HCT116 (cell line): ENCODE data around the gene CHMP1B. TPM values are rescaled to one million over a fixed set of nuclear protein-coding genes. Genes with fewer than 3 reads are reported as not detected.

Experiments
- ATAC-seq: fragments of 200-7000 bp; cut with Tn5 transposase; 2 replicates; pipeline ENCODE4 v1.9.1; 2020; ENCODE audit warnings: mild to moderate bottlenecking, moderate library complexity
- BruUV-seq: library from RNA; stranded (reverse); fragments of 400-500 nt; replicated peaks from 2 replicates; lab custom pipeline; 2021; lab: Mats Ljungman, UMichigan
- CTCF ChIA-PET: fragments of 300-600 bp; sonication (Branson Sonifier 250); formaldehyde crosslinking; loops from one replicate; lab custom pipeline; 2021; ENCODE audit warnings: antibody characterized with exemption; lab: Charles Lee
- POLR2A ChIA-PET: fragments of 300-600, 350-600 bp; sonication (Branson Sonifier 250); formaldehyde crosslinking; loops from one replicate; lab custom pipeline; 2021; ENCODE audit warnings: antibody characterized with exemption; lab: Charles Lee
- RAD21 ChIA-PET, 2 experiments: fragments of 300-600 bp; sonication (Branson Sonifier 250); formaldehyde crosslinking; loops; one replicate each; lab custom pipeline; 2023; ENCODE audit warnings: low total read pairs in 2 of 2; ENCODE audit not compliant: uncharacterized antibody in 2 of 2, unreplicated experiment in 2 of 2, low non-redundant PET in 1 of 2; lab: Charles Lee
- DNase-seq: peaks from one replicate; pipeline ENCODE4 v3.0.0-alpha.2; 2010; ENCODE audit warnings: low read depth, low spot score
- H2AFZ ChIP-seq: fragments of 200-600 bp; shearing (Covaris generic), sonication (generic); 2 replicates; pipeline ENCODE4 v1.6.1; 2017; ENCODE audit warnings: low read depth, mixed run types, mixed read lengths, antibody characterized with exemption, low read length; ENCODE audit not compliant: poor library complexity, severe bottlenecking
- H3K27ac ChIP-seq: 2 replicates; pipeline ENCODE4 v1.5.1; 2012; ENCODE audit warnings: low read depth, low read length
- H3K27me3 ChIP-seq: fragments of 200-600 bp; sonication (generic); 2 replicates; pipeline ENCODE4 v1.6.1; 2016; ENCODE audit warnings: mixed run types, low read length, mixed read lengths; ENCODE audit not compliant: insufficient read depth
- H3K36me3 ChIP-seq, 2 experiments: fragments of 200-500 bp in 1 of 2; fragments of 200-600 bp in 1 of 2; sonication (Bioruptor generic) in 1 of 2; sonication (generic) in 1 of 2; 2 replicates each; pipeline versions ENCODE4 v1.5.1 to v1.6.1; 2014 to 2016; ENCODE audit warnings: low read length in 2 of 2, inconsistent platforms in 1 of 2, mixed read lengths in 1 of 2, mixed run types in 1 of 2; ENCODE audit not compliant: insufficient read depth in 2 of 2, control insufficient read depth in 1 of 2
- H3K4me1 ChIP-seq, 2 experiments: fragments of 200-600 bp in 1 of 2; sonication (generic) in 1 of 2; 2 replicates each; pipeline versions ENCODE4 v1.5.1 to v1.6.1; 2012 to 2017; ENCODE audit warnings: low read length in 2 of 2, inconsistent platforms in 1 of 2, mild to moderate bottlenecking in 1 of 2, mixed read lengths in 1 of 2, mixed run types in 1 of 2, moderate library complexity in 1 of 2; ENCODE audit not compliant: insufficient read depth in 2 of 2, control insufficient read depth in 1 of 2
- H3K4me2 ChIP-seq: fragments of 200-600 bp; sonication (generic); 2 replicates; pipeline ENCODE4 v1.6.1; 2017; ENCODE audit warnings: mixed run types, low read length, mixed read lengths
- H3K4me3 ChIP-seq, 2 experiments: fragments of 200-600 bp in 1 of 2; sonication (generic) in 1 of 2; replicated peaks in 1 of 2; 2 replicates each; pipeline ENCODE4 v1.5.1; 2011 to 2016; ENCODE audit warnings: low read length in 2 of 2, control low read depth in 1 of 2, low read depth in 1 of 2, mild to moderate bottlenecking in 1 of 2, mixed read lengths in 1 of 2, mixed run types in 1 of 2
- H3K79me2 ChIP-seq: fragments of 200-600 bp; sonication (generic); 2 replicates; pipeline ENCODE4 v1.6.1; 2017; ENCODE audit warnings: mild to moderate bottlenecking, mixed run types, low read length, moderate library complexity, mixed read lengths; ENCODE audit not compliant: insufficient read depth
- H3K9ac ChIP-seq: fragments of 200-600 bp; sonication (generic); 2 replicates; pipeline ENCODE4 v1.6.1; 2016; ENCODE audit warnings: low read length, mixed read lengths
- H3K9me2 ChIP-seq: fragments of 200-600 bp; sonication (generic), shearing (Covaris generic); 2 replicates; pipeline ENCODE4 v1.6.1; 2017; ENCODE audit warnings: mixed run types, mild to moderate bottlenecking, moderate library complexity; ENCODE audit not compliant: insufficient read depth
- H3K9me3 ChIP-seq, 2 experiments: fragments of 200-500 bp in 1 of 2; fragments of 200-600 bp in 1 of 2; sonication (Bioruptor generic) in 1 of 2; sonication (generic) in 1 of 2; 2 replicates each; pipeline ENCODE4 v1.6.1; 2014 to 2017; ENCODE audit warnings: low read length in 2 of 2, mixed read lengths in 2 of 2, inconsistent platforms in 1 of 2, low read depth in 1 of 2, mild to moderate bottlenecking in 1 of 2, mixed run types in 1 of 2, moderate library complexity in 1 of 2; ENCODE audit not compliant: control insufficient read depth in 1 of 2, insufficient read depth in 1 of 2
- H4K20me1 ChIP-seq: fragments of 200-600 bp; sonication (generic), shearing (Covaris generic); 2 replicates; pipeline ENCODE4 v1.6.1; 2017; ENCODE audit warnings: mixed run types, mild to moderate bottlenecking, moderate library complexity; ENCODE audit not compliant: insufficient read depth
- CBX3 ChIP-seq: IDR thresholded peaks from 2 replicates; pipeline ENCODE4 v1.6.1; 2012; ENCODE audit warnings: low read depth
- CEBPB ChIP-seq: IDR thresholded peaks from 2 replicates; pipeline ENCODE4 v1.6.1; 2012; ENCODE audit warnings: low read depth
- EGR1 ChIP-seq: IDR thresholded peaks from 2 replicates; pipeline ENCODE4 v1.6.1; 2012; ENCODE audit warnings: low read depth
- ELF1 ChIP-seq: IDR thresholded peaks from 2 replicates; pipeline ENCODE4 v1.6.1; 2012; ENCODE audit warnings: low read depth, borderline replicate concordance
- EZH2 ChIP-seq: fragments of 200-600 bp; sonication (generic); IDR thresholded peaks from 2 replicates; pipeline ENCODE4 v1.6.1; 2017; ENCODE audit warnings: antibody characterized with exemption, mixed run types
- EZH2phosphoT487 ChIP-seq: fragments of 200-600 bp; IDR thresholded peaks from 2 replicates; pipeline ENCODE4 v1.6.1; 2018; ENCODE audit warnings: antibody characterized with exemption, borderline replicate concordance
- FOSL1 ChIP-seq: IDR thresholded peaks from 2 replicates; pipeline ENCODE4 v1.6.1; 2012; ENCODE audit warnings: low read depth
- JUND ChIP-seq: IDR thresholded peaks from 2 replicates; pipeline ENCODE4 v1.6.1; 2012
- POLR2AphosphoS5 ChIP-seq: IDR thresholded peaks from 2 replicates; pipeline ENCODE4 v1.6.1; 2011; ENCODE audit warnings: mild to moderate bottlenecking, low read depth, low read length, moderate library complexity
- RAD21 ChIP-seq: IDR thresholded peaks from 2 replicates; pipeline ENCODE4 v1.6.1; 2012; ENCODE audit warnings: low read depth, mild to moderate bottlenecking
- SIN3A ChIP-seq: IDR thresholded peaks from 2 replicates; pipeline ENCODE4 v1.6.1; 2012; ENCODE audit warnings: low read depth
- SP1 ChIP-seq: IDR thresholded peaks from 2 replicates; pipeline ENCODE4 v1.6.1; 2012; ENCODE audit warnings: low read depth
- SRF ChIP-seq: IDR thresholded peaks from 2 replicates; pipeline ENCODE4 v1.6.1; 2012; ENCODE audit warnings: low read depth
- TCF7L2 ChIP-seq: IDR thresholded peaks from 2 replicates; pipeline ENCODE4 v1.7.0; 2011; ENCODE audit warnings: borderline replicate concordance, inconsistent platforms; ENCODE audit not compliant: insufficient read depth, insufficient read length; ENCODE audit errors: extremely low read depth
- ZFX ChIP-seq: fragments of 450-650 bp; IDR thresholded peaks from 2 replicates; pipeline ENCODE4 v1.6.1; 2017
- ZNF274 ChIP-seq: fragments of 200-500 bp; sonication (Bioruptor generic); IDR thresholded peaks from 2 replicates; pipeline ENCODE4 v1.6.1; 2014; ENCODE audit warnings: mild to moderate bottlenecking, low read depth, low read length, inconsistent platforms
- intact Hi-C: fragments of 100-400 bp; cut with micrococcal nuclease; formaldehyde crosslinking; loops from 2 replicates; pipeline ENCODE4 v1.10.0; 2022
- total RNA-seq: library from RNA; stranded (reverse); gene quantifications from one replicate; pipeline ENCODE4 v1.2.1, GENCODE V29; 2021; ENCODE audit not compliant: unreplicated experiment
- TF ChIP-seq, protein P1 (sequence below): IDR thresholded peaks from 2 replicates; pipeline ENCODE4 v1.6.1; 2012; ENCODE audit warnings: low read depth
- TF ChIP-seq, protein P2 (sequence below), 3 experiments: fragments of 200-600 bp in 1 of 3; sonication (generic) in 1 of 3; IDR thresholded peaks in 2 of 3; conservative IDR thresholded peaks in 1 of 3; 2 replicates each; pipeline ENCODE4 v1.5.1; 2012 to 2017; ENCODE audit warnings: low read depth in 2 of 3, low read length in 2 of 3, antibody characterized with exemption in 1 of 3, borderline replicate concordance in 1 of 3, control low read depth in 1 of 3, mild to moderate bottlenecking in 1 of 3, mixed read lengths in 1 of 3, mixed run types in 1 of 3, moderate library complexity in 1 of 3; ENCODE audit not compliant: insufficient read depth in 1 of 3
- TF ChIP-seq, protein P3 (sequence below): IDR thresholded peaks from 2 replicates; pipeline ENCODE4 v1.6.1; 2011; ENCODE audit warnings: mild to moderate bottlenecking, low read length, moderate library complexity; ENCODE audit not compliant: insufficient replicate concordance; ENCODE audit errors: extremely low read depth
- TF ChIP-seq, protein P4 (sequence below): IDR thresholded peaks from 2 replicates; pipeline ENCODE4 v1.6.1; 2012

The CHMP1B gene
- total RNA-seq, 1 experiment from 2014 or later = 30.3 TPM

DNA sequence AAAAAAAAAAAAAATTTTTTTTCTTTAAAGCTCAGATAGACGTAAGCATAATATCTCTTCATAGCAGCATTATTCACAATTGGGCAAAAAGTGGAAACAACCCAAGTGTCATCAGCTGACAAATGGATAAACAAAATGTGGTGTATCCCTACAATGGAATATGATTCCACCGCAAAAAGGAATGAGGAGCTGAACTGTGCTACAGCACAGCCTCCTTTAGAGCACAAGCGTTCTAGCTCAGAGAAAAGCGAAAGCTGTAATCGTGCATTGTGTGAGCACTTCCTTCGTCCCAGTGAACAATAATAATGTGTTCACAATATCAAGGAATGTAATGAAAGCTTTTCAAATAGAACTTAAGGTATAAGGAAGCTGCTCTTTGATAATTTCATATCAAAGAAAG lies 11.7 kb upstream of the CHMP1B start:
- H2AFZ ChIP-seq = no peak overlapping the region
- H3K79me2 ChIP-seq = no peaks in the 10 kb centered on the region
- H3K4me2 ChIP-seq = no peak overlapping the region
- RAD21 ChIA-PET = no interaction called here
- no peaks in the 10 kb centered on the region for H4K20me1 ChIP-seq
- no peak for ATAC-seq
- H3K9me2 ChIP-seq = no peaks in the 10 kb centered on the region
- no peak overlapping the region for H3K9ac ChIP-seq
- BruUV-seq = no TSS peak
- no peak for TF ChIP-seq ZNF274
- TF ChIP-seq EZH2phosphoT487 = no peak
- no peak for TF ChIP-seq RAD21
- no peak for TF ChIP-seq ZFX
- no peak for TF ChIP-seq SIN3A
- no peak for TF ChIP-seq ELF1
- TF ChIP-seq JUND = no peak
- TF ChIP-seq FOSL1 = no peak
- TF ChIP-seq SP1 = no peak
- TF ChIP-seq, protein P1, sequence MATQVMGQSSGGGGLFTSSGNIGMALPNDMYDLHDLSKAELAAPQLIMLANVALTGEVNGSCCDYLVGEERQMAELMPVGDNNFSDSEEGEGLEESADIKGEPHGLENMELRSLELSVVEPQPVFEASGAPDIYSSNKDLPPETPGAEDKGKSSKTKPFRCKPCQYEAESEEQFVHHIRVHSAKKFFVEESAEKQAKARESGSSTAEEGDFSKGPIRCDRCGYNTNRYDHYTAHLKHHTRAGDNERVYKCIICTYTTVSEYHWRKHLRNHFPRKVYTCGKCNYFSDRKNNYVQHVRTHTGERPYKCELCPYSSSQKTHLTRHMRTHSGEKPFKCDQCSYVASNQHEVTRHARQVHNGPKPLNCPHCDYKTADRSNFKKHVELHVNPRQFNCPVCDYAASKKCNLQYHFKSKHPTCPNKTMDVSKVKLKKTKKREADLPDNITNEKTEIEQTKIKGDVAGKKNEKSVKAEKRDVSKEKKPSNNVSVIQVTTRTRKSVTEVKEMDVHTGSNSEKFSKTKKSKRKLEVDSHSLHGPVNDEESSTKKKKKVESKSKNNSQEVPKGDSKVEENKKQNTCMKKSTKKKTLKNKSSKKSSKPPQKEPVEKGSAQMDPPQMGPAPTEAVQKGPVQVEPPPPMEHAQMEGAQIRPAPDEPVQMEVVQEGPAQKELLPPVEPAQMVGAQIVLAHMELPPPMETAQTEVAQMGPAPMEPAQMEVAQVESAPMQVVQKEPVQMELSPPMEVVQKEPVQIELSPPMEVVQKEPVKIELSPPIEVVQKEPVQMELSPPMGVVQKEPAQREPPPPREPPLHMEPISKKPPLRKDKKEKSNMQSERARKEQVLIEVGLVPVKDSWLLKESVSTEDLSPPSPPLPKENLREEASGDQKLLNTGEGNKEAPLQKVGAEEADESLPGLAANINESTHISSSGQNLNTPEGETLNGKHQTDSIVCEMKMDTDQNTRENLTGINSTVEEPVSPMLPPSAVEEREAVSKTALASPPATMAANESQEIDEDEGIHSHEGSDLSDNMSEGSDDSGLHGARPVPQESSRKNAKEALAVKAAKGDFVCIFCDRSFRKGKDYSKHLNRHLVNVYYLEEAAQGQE = no peak
- no peak for TF ChIP-seq TCF7L2
- TF ChIP-seq, protein P2, sequence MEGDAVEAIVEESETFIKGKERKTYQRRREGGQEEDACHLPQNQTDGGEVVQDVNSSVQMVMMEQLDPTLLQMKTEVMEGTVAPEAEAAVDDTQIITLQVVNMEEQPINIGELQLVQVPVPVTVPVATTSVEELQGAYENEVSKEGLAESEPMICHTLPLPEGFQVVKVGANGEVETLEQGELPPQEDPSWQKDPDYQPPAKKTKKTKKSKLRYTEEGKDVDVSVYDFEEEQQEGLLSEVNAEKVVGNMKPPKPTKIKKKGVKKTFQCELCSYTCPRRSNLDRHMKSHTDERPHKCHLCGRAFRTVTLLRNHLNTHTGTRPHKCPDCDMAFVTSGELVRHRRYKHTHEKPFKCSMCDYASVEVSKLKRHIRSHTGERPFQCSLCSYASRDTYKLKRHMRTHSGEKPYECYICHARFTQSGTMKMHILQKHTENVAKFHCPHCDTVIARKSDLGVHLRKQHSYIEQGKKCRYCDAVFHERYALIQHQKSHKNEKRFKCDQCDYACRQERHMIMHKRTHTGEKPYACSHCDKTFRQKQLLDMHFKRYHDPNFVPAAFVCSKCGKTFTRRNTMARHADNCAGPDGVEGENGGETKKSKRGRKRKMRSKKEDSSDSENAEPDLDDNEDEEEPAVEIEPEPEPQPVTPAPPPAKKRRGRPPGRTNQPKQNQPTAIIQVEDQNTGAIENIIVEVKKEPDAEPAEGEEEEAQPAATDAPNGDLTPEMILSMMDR (IDR thresholded peaks at IDR 0.05 in 2 of 3, conservative IDR thresholded peaks at IDR 0.05 in 1 of 3; ENCODE audit: borderline replicate concordance in 1 of 3, insufficient read depth in 1 of 3, low read depth in 2 of 3, low read length in 2 of 3) = no peak
- no peak for TF ChIP-seq CBX3
- no peak for TF ChIP-seq POLR2AphosphoS5
- no peak for TF ChIP-seq EGR1
- TF ChIP-seq, protein P3, sequence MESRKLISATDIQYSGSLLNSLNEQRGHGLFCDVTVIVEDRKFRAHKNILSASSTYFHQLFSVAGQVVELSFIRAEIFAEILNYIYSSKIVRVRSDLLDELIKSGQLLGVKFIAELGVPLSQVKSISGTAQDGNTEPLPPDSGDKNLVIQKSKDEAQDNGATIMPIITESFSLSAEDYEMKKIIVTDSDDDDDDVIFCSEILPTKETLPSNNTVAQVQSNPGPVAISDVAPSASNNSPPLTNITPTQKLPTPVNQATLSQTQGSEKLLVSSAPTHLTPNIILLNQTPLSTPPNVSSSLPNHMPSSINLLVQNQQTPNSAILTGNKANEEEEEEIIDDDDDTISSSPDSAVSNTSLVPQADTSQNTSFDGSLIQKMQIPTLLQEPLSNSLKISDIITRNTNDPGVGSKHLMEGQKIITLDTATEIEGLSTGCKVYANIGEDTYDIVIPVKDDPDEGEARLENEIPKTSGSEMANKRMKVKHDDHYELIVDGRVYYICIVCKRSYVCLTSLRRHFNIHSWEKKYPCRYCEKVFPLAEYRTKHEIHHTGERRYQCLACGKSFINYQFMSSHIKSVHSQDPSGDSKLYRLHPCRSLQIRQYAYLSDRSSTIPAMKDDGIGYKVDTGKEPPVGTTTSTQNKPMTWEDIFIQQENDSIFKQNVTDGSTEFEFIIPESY = no peak
- no peak for TF ChIP-seq SRF
- TF ChIP-seq, protein P4, sequence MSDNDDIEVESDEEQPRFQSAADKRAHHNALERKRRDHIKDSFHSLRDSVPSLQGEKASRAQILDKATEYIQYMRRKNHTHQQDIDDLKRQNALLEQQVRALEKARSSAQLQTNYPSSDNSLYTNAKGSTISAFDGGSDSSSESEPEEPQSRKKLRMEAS = no peak
- TF ChIP-seq CEBPB = no peak
- TF ChIP-seq EZH2 = no peak
- POLR2A ChIA-PET = interaction anchor here (1.0 to 1.8 kb wide), 2 partner anchors 10 to 11 kb away, joined by 3 to 6 read pairs; no protein-coding TSS in a partner anchor
- H3K36me3 ChIP-seq = no peaks in the 10 kb centered on the region
- H3K27ac ChIP-seq = no peak overlapping the region
- H3K27me3 ChIP-seq = no peaks in the 10 kb centered on the region
- DNase-seq = no peak
- no peak overlapping the region for H3K4me3 ChIP-seq
- peaks cover 0 to 9% of the 10 kb centered on the region in 2 experiments; a peak in 1 of 4 replicates for H3K4me1 ChIP-seq
- H3K9me3 ChIP-seq = no peaks in the 10 kb centered on the region
- intact Hi-C loops = no loop called here
- CTCF ChIA-PET = no interaction called here
